ENCODE measurements around the gene IRAG1. TPM values are rescaled to one million over a fixed set of nuclear protein-coding genes. Genes with fewer than 3 reads are reported as not detected.
A peak's percentile ranks its signal among the peaks of the same experiment; 100 is the strongest.

Gene IRAG1
- total RNA-seq, 1 experiment from 2014 or later, result not detected

- intact Hi-C loops (cut with micrococcal nuclease), result no loop called here
- peaks cover 12% of the 10 kb centered on the region for H3K4me1 Mint-ChIP-seq (ENCODE audit: insufficient read depth, unreplicated experiment)
- POLR2A ChIA-PET, result interaction anchor here (0.8 kb wide), 1 partner anchor 419 kb away, joined by 4 read pairs; no protein-coding TSS in a partner anchor
- H3K27ac Mint-ChIP-seq (ENCODE audit: low read depth, unreplicated experiment), result no peak overlapping the region
- no peaks in the 10 kb centered on the region for H3K36me3 Mint-ChIP-seq (ENCODE audit: insufficient read depth, unreplicated experiment)
- no peak for TF ChIP-seq CTCF (IDR thresholded peaks at IDR 0.05; ENCODE audit: unreplicated experiment)
- no peaks in the 10 kb centered on the region for H3K9me3 Mint-ChIP-seq (ENCODE audit: unreplicated experiment)
- DNase-seq (ENCODE audit: unreplicated experiment), result no peak
- no peaks in the 10 kb centered on the region for H3K27me3 Mint-ChIP-seq (ENCODE audit: insufficient read depth, unreplicated experiment)
- BruUV-seq (replicated peaks), result no TSS peak
- H3K4me3 Mint-ChIP-seq (ENCODE audit: unreplicated experiment), result no peak overlapping the region
- CTCF ChIA-PET, result interaction anchor here (0.5 to 5.0 kb wide), 11 partner anchors 9 to 252 kb away, joined by 3 to 79 read pairs (median 4); partner anchors contain the start of gene RNF141
Observed at GRCh38 chr11:10655943-10656576, 37.5 kb downstream of the IRAG1 start.

GRCh38 chr11:10655227-10655626, 38.3 kb downstream of the IRAG1 start:
- BruUV-seq (replicated peaks), result no TSS peak
- intact Hi-C loops (cut with micrococcal nuclease), result no loop called here
- DNase-seq (ENCODE audit: unreplicated experiment), result no peak
- no peaks in the 10 kb centered on the region for H3K36me3 Mint-ChIP-seq (ENCODE audit: insufficient read depth, unreplicated experiment)
- no peaks in the 10 kb centered on the region for H3K27me3 Mint-ChIP-seq (ENCODE audit: insufficient read depth, unreplicated experiment)
- H3K9me3 Mint-ChIP-seq (ENCODE audit: unreplicated experiment), result no peaks in the 10 kb centered on the region
- ChIA-PET POLR2A (interaction anchor here (1.8 kb wide), 1 partner anchor 115 kb away, joined by 10 read pairs; the partner anchor contains the start of gene RNF141), CTCF (interaction anchor here (0.6 to 5.0 kb wide), 38 partner anchors 8 to 955 kb away, joined by 3 to 79 read pairs (median 4); partner anchors contain the start of gene RNF141)
- no peak for TF ChIP-seq CTCF (IDR thresholded peaks at IDR 0.05; ENCODE audit: unreplicated experiment)
- no peak overlapping the region for H3K27ac Mint-ChIP-seq (ENCODE audit: low read depth, unreplicated experiment)
- no peak overlapping the region for H3K4me3 Mint-ChIP-seq (ENCODE audit: unreplicated experiment)
- H3K4me1 Mint-ChIP-seq (ENCODE audit: insufficient read depth, unreplicated experiment), result peaks cover 12% of the 10 kb centered on the region

- peaks cover 10% of the 10 kb centered on the region for H3K4me1 Mint-ChIP-seq (ENCODE audit: insufficient read depth, unreplicated experiment)
- POLR2A ChIA-PET, result interaction anchor here (0.6 to 1.8 kb wide), 5 partner anchors 59 to 135 kb away, joined by 3 to 10 read pairs (median 3); partner anchors contain the start of gene RNF141
- TF ChIP-seq CTCF (IDR thresholded peaks at IDR 0.05; ENCODE audit: unreplicated experiment), result no peak
- CTCF ChIA-PET, result interaction anchor here (0.6 to 5.0 kb wide), 37 partner anchors 9 to 954 kb away, joined by 3 to 79 read pairs (median 4); partner anchors contain the start of gene RNF141
- H3K27ac Mint-ChIP-seq (ENCODE audit: low read depth, unreplicated experiment), result no peak overlapping the region
- intact Hi-C loops (cut with micrococcal nuclease), result loop anchor here (1.0 kb wide), 5 partner anchors 81 to 248 kb away; no protein-coding TSS in a partner anchor
- H3K9me3 Mint-ChIP-seq (ENCODE audit: unreplicated experiment), result no peaks in the 10 kb centered on the region
- H3K27me3 Mint-ChIP-seq (ENCODE audit: insufficient read depth, unreplicated experiment), result no peaks in the 10 kb centered on the region
- no TSS peak for BruUV-seq (replicated peaks)
- DNase-seq (ENCODE audit: unreplicated experiment), result no peak
- H3K4me3 Mint-ChIP-seq (ENCODE audit: unreplicated experiment), result no peak overlapping the region
- no peaks in the 10 kb centered on the region for H3K36me3 Mint-ChIP-seq (ENCODE audit: insufficient read depth, unreplicated experiment)
Observed at GRCh38 chr11:10654811-10655150, 38.8 kb downstream of the IRAG1 start.

- ChIA-PET POLR2A (interaction anchor here (0.6 to 1.8 kb wide), 9 partner anchors 12 to 248 kb away, joined by 3 to 10 read pairs (median 3); partner anchors contain the start of gene RNF141), CTCF (interaction anchor here (0.6 to 5.0 kb wide), 46 partner anchors 8 to 953 kb away, joined by 3 to 79 read pairs (median 4); partner anchors contain the start of genes IRAG1 and RNF141)
- no peaks in the 10 kb centered on the region for H3K36me3 Mint-ChIP-seq (ENCODE audit: insufficient read depth, unreplicated experiment)
- BruUV-seq (replicated peaks), result no TSS peak
- intact Hi-C loops (cut with micrococcal nuclease), result loop anchor here (1.0 kb wide), 5 partner anchors 81 to 248 kb away; no protein-coding TSS in a partner anchor
- TF ChIP-seq CTCF (IDR thresholded peaks at IDR 0.05; ENCODE audit: unreplicated experiment), result peak; percentile 87
- H3K4me1 Mint-ChIP-seq (ENCODE audit: insufficient read depth, unreplicated experiment), result peaks cover 4% of the 10 kb centered on the region
- H3K4me3 Mint-ChIP-seq (ENCODE audit: unreplicated experiment), result no peak overlapping the region
- no peaks in the 10 kb centered on the region for H3K9me3 Mint-ChIP-seq (ENCODE audit: unreplicated experiment)
- no peaks in the 10 kb centered on the region for H3K27me3 Mint-ChIP-seq (ENCODE audit: insufficient read depth, unreplicated experiment)
- no peak overlapping the region for H3K27ac Mint-ChIP-seq (ENCODE audit: low read depth, unreplicated experiment)
- DNase-seq (ENCODE audit: unreplicated experiment), result peak; percentile 80
Observed at GRCh38 chr11:10653946-10654810, 39.4 kb downstream of the IRAG1 start.

All from MCF 10A (cell line).